GM12878 (cell line): ENCODE data around the gene KLK13.

ENCODE experiments used
- CTCF ChIP-seq, 3 experiments: IDR thresholded peaks in 2 of 3; conservative IDR thresholded peaks in 1 of 3; 2 replicates each; pipeline ENCODE4 v1.5.1; 2011; ENCODE audit warnings: low read depth in 3 of 3, low read length in 3 of 3, mild to moderate bottlenecking in 3 of 3, control low read depth in 2 of 3, moderate library complexity in 2 of 3, inconsistent platforms in 1 of 3, mixed read lengths in 1 of 3; ENCODE audit not compliant: control insufficient read depth in 2 of 3, insufficient read depth in 1 of 3; ENCODE audit errors: extremely low read depth in 1 of 3
- FOXK2 ChIP-seq: fragments of 450-650 bp; IDR thresholded peaks from 2 replicates; pipeline ENCODE4 v1.6.1; 2017; ENCODE audit warnings: mild to moderate bottlenecking, moderate library complexity
- NR2F1 ChIP-seq: fragments of 450-650 bp; conservative IDR thresholded peaks from 2 replicates; pipeline ENCODE4 v1.6.1; 2017; ENCODE audit warnings: mild to moderate bottlenecking
- POLR2A ChIP-seq: IDR thresholded peaks from 2 replicates; pipeline ENCODE4 v1.6.1; 2011; ENCODE audit warnings: low read depth, mild to moderate bottlenecking, low read length
- REST ChIP-seq: IDR thresholded peaks from 2 replicates; pipeline ENCODE4 v1.6.1; 2012; ENCODE audit warnings: mild to moderate bottlenecking, low read depth, low read length
- SMAD5 ChIP-seq: IDR thresholded peaks from 2 replicates; pipeline ENCODE4 v1.6.1; 2016; ENCODE audit warnings: antibody characterized with exemption, low read depth
- ZBTB11 ChIP-seq: fragments of 450-650 bp; formaldehyde crosslinking; IDR thresholded peaks from 2 replicates; pipeline ENCODE4 v1.5.0; 2022; ENCODE audit warnings: mild to moderate bottlenecking, missing genetic modification characterization

- TF ChIP-seq POLR2A (no peak), CTCF (IDR thresholded peaks at IDR 0.05 in 2 of 3, conservative IDR thresholded peaks at IDR 0.05 in 1 of 3; ENCODE audit: control insufficient read depth in 2 of 3, extremely low read depth in 1 of 3, insufficient read depth in 1 of 3, low read depth in 3 of 3, low read length in 3 of 3) (no peak), FOXK2 (no peak), ZBTB11 (CRISPR knock-in tag) (no peak), NR2F1 (no peak), SMAD5 (no peak), REST (no peak)
Observed at GRCh38 chr19:51009061-51009891, 55.6 kb downstream of the KLK13 start.
